CD4-positive, alpha-beta T cell (primary cell): ENCODE results near the gene SELENOF. TPM values are rescaled to one million over a fixed set of nuclear protein-coding genes. Genes with fewer than 3 reads are reported as not detected.

Source experiments
- ATAC-seq: fragments of 200-7000 bp; cut with Tn5 transposase; one replicate; pipeline ENCODE4 v1.10.0; 2022; ENCODE audit warnings: mild to moderate bottlenecking; ENCODE audit not compliant: poor library complexity
- CTCF ChIA-PET: fragments of 350-600 bp; sonication (Branson Sonifier 250); formaldehyde crosslinking; loops from one replicate; lab custom pipeline; 2021; ENCODE audit warnings: antibody characterized with exemption, inconsistent platforms; lab: Charles Lee
- POLR2A ChIA-PET: fragments of 350-600 bp; sonication (Branson Sonifier 250); formaldehyde crosslinking; loops from one replicate; lab custom pipeline; 2021; ENCODE audit warnings: antibody characterized with exemption, inconsistent platforms; lab: Charles Lee
- DNase-seq, 14 experiments: peaks; one replicate each; pipeline ENCODE4 v3.0.0-alpha.2; 2013 to 2020; ENCODE audit warnings: mixed read lengths in 2 of 14
- H3K27ac ChIP-seq, 2 donors: one replicate each; pipeline versions ENCODE4 v1.5.1 to v1.7.0; 2013; ENCODE audit warnings: low read length in 2 of 2, low read depth in 1 of 2, mild to moderate bottlenecking in 1 of 2
- H3K27me3 ChIP-seq, 2 experiments: 1 replicate in 1 of 2; 2 replicates in 1 of 2; pipeline versions ENCODE4 v1.6.1 to v1.7.0; 2013; ENCODE audit warnings: low read length in 2 of 2, control low read depth in 1 of 2, mild to moderate bottlenecking in 1 of 2, moderate library complexity in 1 of 2; ENCODE audit not compliant: insufficient read depth in 2 of 2, control insufficient read depth in 1 of 2
- H3K36me3 ChIP-seq: one replicate; pipeline ENCODE4 v1.6.1; 2013; ENCODE audit warnings: low read length, control low read depth; ENCODE audit not compliant: insufficient read depth
- H3K4me1 ChIP-seq: one replicate; pipeline ENCODE4 v1.6.1; 2013; ENCODE audit warnings: low read length, control low read depth; ENCODE audit not compliant: insufficient read depth
- H3K4me3 ChIP-seq: one replicate; pipeline ENCODE4 v1.5.1; 2013; ENCODE audit warnings: mild to moderate bottlenecking, low read length, moderate library complexity
- H3K9me3 ChIP-seq, 2 experiments: 1 replicate in 1 of 2; 2 replicates in 1 of 2; pipeline versions ENCODE4 v1.6.1 to v1.7.0; 2013; ENCODE audit warnings: low read length in 2 of 2, mild to moderate bottlenecking in 2 of 2, control low read depth in 1 of 2, moderate library complexity in 1 of 2; ENCODE audit not compliant: control insufficient read depth in 1 of 2, insufficient read depth in 1 of 2
- H3K27ac Mint-ChIP-seq: one replicate; pipeline ENCODE4 v1.8.0; 2020; ENCODE audit warnings: mixed read lengths
- H3K27me3 Mint-ChIP-seq: one replicate; pipeline ENCODE4 v1.8.0; 2021; ENCODE audit warnings: mixed read lengths
- H3K36me3 Mint-ChIP-seq: one replicate; pipeline ENCODE4 v1.8.0; 2021; ENCODE audit warnings: low read depth, mixed read lengths
- H3K4me1 Mint-ChIP-seq: one replicate; pipeline ENCODE4 v1.8.0; 2021; ENCODE audit warnings: low read depth, mixed read lengths
- H3K4me3 Mint-ChIP-seq: one replicate; pipeline ENCODE4 v1.8.0; 2020; ENCODE audit warnings: mild to moderate bottlenecking, mixed read lengths
- H3K9me3 Mint-ChIP-seq: one replicate; pipeline ENCODE4 v1.8.0; 2020; ENCODE audit warnings: mixed read lengths
- intact Hi-C, 2 experiments: fragments of 100-400 bp; cut with DNase I in 1 of 2; cut with micrococcal nuclease in 1 of 2; formaldehyde crosslinking; loops; one replicate each; pipeline versions ENCODE4 v1.15.1 to v1.9.0; 2023 to 2025; cut with DNase I, micrococcal nuclease
- total RNA-seq, 174 experiments: library from RNA in 2 of 174; stranded (reverse) in 2 of 174; gene quantifications; one replicate each; pipeline ENCODE4 v1.2.3 and lab custom pipeline; 2021 to 2026
- TF ChIP-seq, protein P1 (sequence below): fragments of 200-600 bp; IDR thresholded peaks from one replicate; pipeline ENCODE4 v1.8.0; 2022; ENCODE audit warnings: antibody characterized with exemption, mild to moderate bottlenecking

The SELENOF gene
- total RNA-seq, 2 experiments from 2014 or later = 74.1 to 74.9 TPM

DNA sequence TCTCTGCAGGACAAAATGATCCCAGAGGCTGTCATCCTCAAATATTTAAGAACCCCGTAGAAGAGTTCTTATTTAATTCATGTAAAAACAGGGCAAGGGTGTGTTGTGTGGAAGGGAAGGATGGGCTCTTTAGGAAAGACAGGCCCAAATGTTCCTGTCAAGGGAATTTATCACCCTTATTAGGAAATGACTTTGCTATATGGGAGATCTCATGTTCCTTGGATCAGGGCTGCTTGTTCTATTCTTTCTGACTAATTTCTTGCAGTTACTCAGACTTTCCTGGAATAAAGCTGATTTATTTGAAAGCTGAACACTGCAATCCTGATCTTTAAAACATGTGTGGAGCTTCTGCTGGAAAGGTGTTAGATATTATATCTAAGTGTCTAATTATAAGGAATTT is 72.8 kb downstream of the SELENOF start:
- intact Hi-C loops = no loop called here
- Mint-ChIP-seq H3K4me3 (no peak overlapping the region), H3K27me3 (peaks cover 4% of the 10 kb centered on the region), H3K4me1 (no peaks in the 10 kb centered on the region), H3K27ac (no peak overlapping the region), H3K36me3 (no peaks in the 10 kb centered on the region), H3K9me3 (no peaks in the 10 kb centered on the region)
- Histone ChIP-seq H3K4me3 (no peak overlapping the region), H3K27ac (no peak overlapping the region), H3K4me1 (no peaks in the 10 kb centered on the region), H3K27me3 (no peaks in the 10 kb centered on the region), H3K36me3 (no peaks in the 10 kb centered on the region), H3K9me3 (no peaks in the 10 kb centered on the region)
- ChIA-PET CTCF (interaction anchor here (0.5 kb wide), 1 partner anchor 234 kb away, joined by 3 read pairs; no protein-coding TSS in a partner anchor), POLR2A (no interaction called here)
- ATAC-seq (no peak), DNase-seq (no peak)
- TF ChIP-seq, protein P1, sequence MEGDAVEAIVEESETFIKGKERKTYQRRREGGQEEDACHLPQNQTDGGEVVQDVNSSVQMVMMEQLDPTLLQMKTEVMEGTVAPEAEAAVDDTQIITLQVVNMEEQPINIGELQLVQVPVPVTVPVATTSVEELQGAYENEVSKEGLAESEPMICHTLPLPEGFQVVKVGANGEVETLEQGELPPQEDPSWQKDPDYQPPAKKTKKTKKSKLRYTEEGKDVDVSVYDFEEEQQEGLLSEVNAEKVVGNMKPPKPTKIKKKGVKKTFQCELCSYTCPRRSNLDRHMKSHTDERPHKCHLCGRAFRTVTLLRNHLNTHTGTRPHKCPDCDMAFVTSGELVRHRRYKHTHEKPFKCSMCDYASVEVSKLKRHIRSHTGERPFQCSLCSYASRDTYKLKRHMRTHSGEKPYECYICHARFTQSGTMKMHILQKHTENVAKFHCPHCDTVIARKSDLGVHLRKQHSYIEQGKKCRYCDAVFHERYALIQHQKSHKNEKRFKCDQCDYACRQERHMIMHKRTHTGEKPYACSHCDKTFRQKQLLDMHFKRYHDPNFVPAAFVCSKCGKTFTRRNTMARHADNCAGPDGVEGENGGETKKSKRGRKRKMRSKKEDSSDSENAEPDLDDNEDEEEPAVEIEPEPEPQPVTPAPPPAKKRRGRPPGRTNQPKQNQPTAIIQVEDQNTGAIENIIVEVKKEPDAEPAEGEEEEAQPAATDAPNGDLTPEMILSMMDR = no peak

DNA sequence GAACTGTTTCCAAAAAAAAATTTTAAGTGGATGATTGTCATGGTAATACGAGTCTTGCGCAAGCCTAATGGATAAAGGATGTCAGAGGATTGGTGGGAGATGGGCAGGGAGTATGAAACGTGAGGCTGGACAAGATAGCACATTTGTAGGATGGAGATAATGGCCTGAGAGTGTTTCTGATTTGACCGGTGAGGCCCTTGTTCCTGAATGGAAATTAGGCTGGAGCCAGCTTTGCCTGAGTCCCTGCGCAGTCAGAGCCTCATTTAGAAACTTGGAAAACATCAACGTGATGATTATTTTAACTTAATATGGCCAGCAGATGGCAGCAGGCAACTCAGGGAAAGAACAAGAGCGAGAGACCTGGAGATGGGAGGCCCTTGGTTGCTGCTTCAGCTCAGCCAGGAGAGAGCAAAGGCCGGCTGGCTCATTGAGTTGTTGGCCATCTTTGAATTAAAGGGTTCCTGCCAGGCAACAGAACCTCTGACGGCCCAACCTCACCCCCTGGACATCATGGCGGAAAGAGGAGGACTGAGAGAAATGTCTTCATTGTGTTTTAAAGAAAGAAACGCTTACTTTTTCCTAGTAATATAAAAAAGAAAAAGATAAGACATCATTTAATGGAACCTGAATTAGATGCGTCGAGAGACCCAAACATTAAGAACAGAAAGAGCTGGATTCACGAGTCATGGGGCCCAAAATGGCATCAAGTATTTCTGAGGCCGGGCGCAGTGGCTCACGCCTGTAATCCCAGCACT is 80.3 kb downstream of the SELENOF start:
- Histone ChIP-seq H3K27ac (no peak overlapping the region), H3K36me3 (no peaks in the 10 kb centered on the region), H3K9me3 (no peaks in the 10 kb centered on the region), H3K4me1 (peaks cover 3% of the 10 kb centered on the region), H3K4me3 (no peak overlapping the region), H3K27me3 (no peaks in the 10 kb centered on the region)
- Mint-ChIP-seq H3K27me3 (peaks cover 4% of the 10 kb centered on the region), H3K9me3 (no peaks in the 10 kb centered on the region), H3K36me3 (no peaks in the 10 kb centered on the region), H3K4me1 (no peaks in the 10 kb centered on the region), H3K27ac (no peak overlapping the region), H3K4me3 (no peak overlapping the region)
- ChIA-PET CTCF (interaction anchor here (0.7 to 1.5 kb wide), 9 partner anchors 8 to 253 kb away, joined by 3 to 10 read pairs (median 5); no protein-coding TSS in a partner anchor), POLR2A (interaction anchor here (0.6 to 1.8 kb wide), 3 partner anchors 130 to 250 kb away, joined by 3 to 4 read pairs (median 3); partner anchors contain the start of gene SH3GLB1)
- TF ChIP-seq, protein P1 = peak; percentile 75
- intact Hi-C loops = loop anchor here (1.0 to 10.0 kb wide), 4 partner anchors 132 to 459 kb away; no protein-coding TSS in a partner anchor
- peak; percentile 72 for ATAC-seq
- peak; percentile 26 to 80 (median 42) for DNase-seq

DNA sequence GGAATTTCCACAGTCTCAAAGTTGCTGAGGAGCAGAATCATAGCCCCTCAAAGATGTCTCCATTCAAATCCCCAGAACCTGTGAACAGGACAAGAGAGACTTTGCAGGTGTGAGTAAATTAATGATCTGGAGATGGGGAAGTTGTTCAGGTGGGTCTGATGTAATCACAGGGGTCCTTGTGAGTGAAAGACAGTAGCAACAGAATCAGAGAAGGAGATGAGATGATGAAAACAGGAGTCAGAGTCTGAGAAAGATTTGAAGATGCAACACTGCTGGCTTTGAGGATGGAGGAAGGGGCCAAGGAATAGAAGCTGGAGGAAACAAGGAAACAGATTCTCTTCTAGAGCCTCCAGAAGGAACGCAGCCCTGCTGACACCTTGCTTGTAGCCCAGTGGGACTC is 81.5 kb downstream of the SELENOF start:
- TF ChIP-seq, protein P1 = no peak
- Histone ChIP-seq H3K4me1 (peaks cover 3% of the 10 kb centered on the region), H3K27me3 (no peaks in the 10 kb centered on the region), H3K27ac (no peak overlapping the region), H3K36me3 (no peaks in the 10 kb centered on the region), H3K9me3 (no peaks in the 10 kb centered on the region), H3K4me3 (no peak overlapping the region)
- H3K36me3 Mint-ChIP-seq = no peaks in the 10 kb centered on the region
- ChIA-PET POLR2A (no interaction called here), CTCF (interaction anchor here (0.6 kb wide), 1 partner anchor 176 kb away, joined by 3 read pairs; no protein-coding TSS in a partner anchor)
- H3K4me3 Mint-ChIP-seq = no peak overlapping the region
- no peak for ATAC-seq
- H3K4me1 Mint-ChIP-seq = no peaks in the 10 kb centered on the region
- peaks cover 3% of the 10 kb centered on the region for H3K27me3 Mint-ChIP-seq
- intact Hi-C loops = loop anchor here in 1 of 2 experiments (1.0 to 10.0 kb wide), 3 partner anchors 195 to 458 kb away; no protein-coding TSS in a partner anchor
- no peaks in the 10 kb centered on the region for H3K9me3 Mint-ChIP-seq
- no peak for DNase-seq
- H3K27ac Mint-ChIP-seq = no peak overlapping the region
